Upper lobe of left lung (tissue), 6 donors: ENCODE measurements around the gene WNT9B. TPM values are rescaled to one million over a fixed set of nuclear protein-coding genes. Genes with fewer than 3 reads are reported as not detected.

Experiments used
- ATAC-seq, 2 donors: fragments of 200-7000 bp; cut with Tn5 transposase; one replicate each; pipeline ENCODE4 v1.9.1; 2022; ENCODE audit warnings: mild to moderate bottlenecking in 2 of 2, moderate library complexity in 2 of 2; ENCODE audit not compliant: low FRiP score in 2 of 2
- DNase-seq, 2 donors: peaks; one replicate each; pipeline ENCODE4 v3.0.0-alpha.2; 2019 to 2020
- H3K27ac ChIP-seq, 4 donors: fragments of 200-600 bp; sonication (generic); one replicate each; pipeline ENCODE4 v1.5.1; 2016 to 2019
- H3K27me3 ChIP-seq, 4 donors: fragments of 200-600 bp; sonication (generic); one replicate each; pipeline ENCODE4 v1.5.1; 2017 to 2019
- H3K36me3 ChIP-seq, 4 donors: fragments of 200-600 bp; sonication (generic); one replicate each; pipeline ENCODE4 v1.5.1; 2016 to 2019
- H3K4me1 ChIP-seq, 4 donors: fragments of 200-600 bp; sonication (generic); one replicate each; pipeline ENCODE4 v1.5.1; 2018 to 2019
- H3K4me3 ChIP-seq, 4 donors: fragments of 200-600 bp; sonication (generic); one replicate each; pipeline ENCODE4 v1.5.1; 2017 to 2019; ENCODE audit warnings: mild to moderate bottlenecking in 2 of 4, moderate library complexity in 1 of 4
- H3K9me3 ChIP-seq, 4 donors: fragments of 200-600 bp; sonication (generic); one replicate each; pipeline ENCODE4 v1.5.1; 2018 to 2019
- EP300 ChIP-seq, 4 donors: sonication (generic); formaldehyde crosslinking; IDR thresholded peaks; one replicate each; pipeline ENCODE4 v1.5.1; 2017; ENCODE audit warnings: antibody characterized with exemption in 4 of 4, control low read depth in 2 of 4
- POLR2A ChIP-seq, 4 donors: fragments of 450-650 bp; IDR thresholded peaks; one replicate each; pipeline ENCODE4 v1.5.1; 2016 to 2017; ENCODE audit warnings: antibody characterized with exemption in 4 of 4, mild to moderate bottlenecking in 2 of 4
- POLR2AphosphoS5 ChIP-seq, 2 donors: sonication (generic); formaldehyde crosslinking; IDR thresholded peaks; one replicate each; pipeline ENCODE4 v1.5.1; 2017; ENCODE audit warnings: antibody characterized with exemption in 2 of 2
- WGBS, 2 donors: methylation state at CpG; one replicate each; pipeline ENCODE4 v1.1.5; 2017 to 2018; 5-methylcytosine and 5-hydroxymethylcytosine counted together
- total RNA-seq, 6 donors: library from RNA; depleted of rRNA in 4 of 6; stranded (reverse); fragments of >200 nt in 4 of 6; gene quantifications; one replicate each; pipeline versions ENCODE4 v1.1.0 to v1.2.1, GENCODE V29; 2016 to 2021
- TF ChIP-seq, protein P1 (sequence below), 6 experiments: fragments of 450-650 bp in 4 of 6; fragments of 200-600 bp in 2 of 6; sonication (generic) in 2 of 6; IDR thresholded peaks; one replicate each; pipeline ENCODE4 v1.5.1; 2016 to 2019; ENCODE audit warnings: antibody characterized with exemption in 6 of 6
- donor health status: DM: no; HTN: no; CAD: no; lungs with moderate emphysema.
- donor health status: DM: no; HTN: yes; CAD: no; lungs with severe emphysema.

WNT9B gene
- total RNA-seq, 6 donors from 2014 or later, result 0.26 to 8.3 (median 1.8) TPM; not detected in 3

DNA sequence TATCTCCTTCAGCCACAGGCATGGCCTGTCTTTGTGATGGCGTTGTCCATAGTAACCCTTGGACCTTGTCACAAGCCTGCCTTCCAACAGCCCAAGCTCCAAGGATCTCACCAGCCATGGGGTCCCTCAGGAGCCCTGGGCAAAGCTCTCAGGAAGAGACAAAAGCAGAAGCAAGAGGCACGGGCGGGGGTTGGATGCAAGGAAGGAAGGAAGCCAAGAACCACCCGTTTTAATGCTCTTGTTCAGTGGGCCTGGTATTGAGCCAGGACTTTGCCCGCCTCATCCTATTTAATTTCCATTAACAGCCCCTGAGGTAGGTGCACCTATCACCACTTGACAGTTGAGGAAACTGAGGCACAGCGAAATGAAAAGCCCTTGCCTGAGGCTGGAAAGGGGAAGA lies 39.3 kb downstream of the WNT9B start:
- Histone ChIP-seq H3K4me1 (peaks cover 0 to 5% (median 0%) of the 10 kb centered on the region in 4 donors), H3K27ac (no peak overlapping the region), H3K4me3 (no peak overlapping the region), H3K27me3 (no peaks in the 10 kb centered on the region), H3K9me3 (no peaks in the 10 kb centered on the region), H3K36me3 (no peaks in the 10 kb centered on the region)
- ATAC-seq, result no peak
- DNase-seq, result no peak
- WGBS, 2 donors, result 46 to 75% methylated on average over 6 of the region's 6 CpGs
- TF ChIP-seq, protein P1, sequence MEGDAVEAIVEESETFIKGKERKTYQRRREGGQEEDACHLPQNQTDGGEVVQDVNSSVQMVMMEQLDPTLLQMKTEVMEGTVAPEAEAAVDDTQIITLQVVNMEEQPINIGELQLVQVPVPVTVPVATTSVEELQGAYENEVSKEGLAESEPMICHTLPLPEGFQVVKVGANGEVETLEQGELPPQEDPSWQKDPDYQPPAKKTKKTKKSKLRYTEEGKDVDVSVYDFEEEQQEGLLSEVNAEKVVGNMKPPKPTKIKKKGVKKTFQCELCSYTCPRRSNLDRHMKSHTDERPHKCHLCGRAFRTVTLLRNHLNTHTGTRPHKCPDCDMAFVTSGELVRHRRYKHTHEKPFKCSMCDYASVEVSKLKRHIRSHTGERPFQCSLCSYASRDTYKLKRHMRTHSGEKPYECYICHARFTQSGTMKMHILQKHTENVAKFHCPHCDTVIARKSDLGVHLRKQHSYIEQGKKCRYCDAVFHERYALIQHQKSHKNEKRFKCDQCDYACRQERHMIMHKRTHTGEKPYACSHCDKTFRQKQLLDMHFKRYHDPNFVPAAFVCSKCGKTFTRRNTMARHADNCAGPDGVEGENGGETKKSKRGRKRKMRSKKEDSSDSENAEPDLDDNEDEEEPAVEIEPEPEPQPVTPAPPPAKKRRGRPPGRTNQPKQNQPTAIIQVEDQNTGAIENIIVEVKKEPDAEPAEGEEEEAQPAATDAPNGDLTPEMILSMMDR (IDR thresholded peaks at IDR 0.05), result no peak
- no peak for TF ChIP-seq POLR2A (IDR thresholded peaks at IDR 0.05)
- TF ChIP-seq POLR2AphosphoS5 (IDR thresholded peaks at IDR 0.05), result no peak
- TF ChIP-seq EP300 (IDR thresholded peaks at IDR 0.05), result no peak

DNA sequence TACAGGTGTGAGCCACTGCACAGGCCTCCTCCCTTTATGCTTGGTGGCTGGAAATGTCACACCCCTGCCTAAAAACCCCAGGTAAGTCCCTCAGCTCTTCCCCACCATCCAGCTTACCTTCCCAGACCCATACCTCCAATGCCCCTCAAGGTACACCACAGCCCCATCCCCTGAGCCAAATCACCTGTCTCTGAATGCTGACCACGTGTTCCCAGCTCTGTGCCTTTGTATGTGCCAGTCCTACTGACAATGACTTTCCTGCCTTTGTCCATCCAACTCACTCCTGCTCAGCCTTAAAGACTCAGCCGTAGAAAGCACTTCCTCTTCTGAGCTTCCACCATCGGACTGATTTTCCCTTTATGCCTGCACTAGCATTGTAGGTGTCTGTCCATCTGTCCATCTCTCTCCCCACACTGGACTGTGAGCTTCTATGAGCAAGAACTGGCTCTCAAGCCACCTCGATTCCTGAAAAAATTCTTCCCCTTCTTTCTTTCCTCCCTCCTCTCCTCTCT lies 40.9 kb downstream of the WNT9B start:
- H3K36me3 ChIP-seq, result no peaks in the 10 kb centered on the region
- H3K9me3 ChIP-seq, result no peaks in the 10 kb centered on the region
- TF ChIP-seq POLR2AphosphoS5 (IDR thresholded peaks at IDR 0.05), result no peak
- no peak for TF ChIP-seq EP300 (IDR thresholded peaks at IDR 0.05)
- TF ChIP-seq, protein P1 (IDR thresholded peaks at IDR 0.05), result no peak
- TF ChIP-seq POLR2A (IDR thresholded peaks at IDR 0.05), result no peak
- H3K27ac ChIP-seq, result no peak overlapping the region
- H3K4me1 ChIP-seq, result peaks cover 0 to 5% (median 0%) of the 10 kb centered on the region in 4 donors
- no peaks in the 10 kb centered on the region for H3K27me3 ChIP-seq
- no peak overlapping the region for H3K4me3 ChIP-seq
- WGBS, 2 donors, result 52 to 59% methylated on average over 4 of the region's 4 CpGs
- ATAC-seq, result no peak
- no peak for DNase-seq

DNA sequence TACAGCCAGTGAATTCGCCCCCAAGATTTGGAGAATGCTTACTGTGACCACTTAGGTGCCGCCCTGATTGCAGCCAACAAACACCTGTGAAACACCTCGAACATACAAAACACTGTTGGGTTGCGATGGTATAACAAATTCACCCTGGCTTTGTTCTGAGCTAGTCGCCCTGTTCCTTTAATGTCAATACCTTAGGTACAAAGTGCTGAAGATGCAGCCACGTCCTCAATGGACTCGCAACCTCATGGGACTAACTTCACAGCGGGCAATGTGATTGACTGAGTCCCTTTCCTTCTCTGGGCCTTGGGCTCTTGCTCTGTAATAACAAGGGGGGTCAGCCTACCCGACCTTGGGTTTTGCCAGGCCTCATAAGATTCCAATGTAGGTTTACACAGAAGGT lies 42.6 kb downstream of the WNT9B start:
- H3K27me3 ChIP-seq, result no peaks in the 10 kb centered on the region
- ATAC-seq (no peak), DNase-seq (no peak)
- 81 to 84% methylated on average over 6 to 9 of the region's 9 CpGs for WGBS, 2 donors
- H3K4me1 ChIP-seq, result peaks cover 0 to 5% (median 0%) of the 10 kb centered on the region in 4 donors
- no peak overlapping the region for H3K4me3 ChIP-seq
- no peaks in the 10 kb centered on the region for H3K9me3 ChIP-seq
- H3K27ac ChIP-seq, result no peak overlapping the region
- H3K36me3 ChIP-seq, result no peaks in the 10 kb centered on the region
- TF ChIP-seq, protein P1 (IDR thresholded peaks at IDR 0.05), result no peak
- TF ChIP-seq POLR2A (IDR thresholded peaks at IDR 0.05) (no peak), EP300 (IDR thresholded peaks at IDR 0.05) (no peak), POLR2AphosphoS5 (IDR thresholded peaks at IDR 0.05) (no peak)

DNA sequence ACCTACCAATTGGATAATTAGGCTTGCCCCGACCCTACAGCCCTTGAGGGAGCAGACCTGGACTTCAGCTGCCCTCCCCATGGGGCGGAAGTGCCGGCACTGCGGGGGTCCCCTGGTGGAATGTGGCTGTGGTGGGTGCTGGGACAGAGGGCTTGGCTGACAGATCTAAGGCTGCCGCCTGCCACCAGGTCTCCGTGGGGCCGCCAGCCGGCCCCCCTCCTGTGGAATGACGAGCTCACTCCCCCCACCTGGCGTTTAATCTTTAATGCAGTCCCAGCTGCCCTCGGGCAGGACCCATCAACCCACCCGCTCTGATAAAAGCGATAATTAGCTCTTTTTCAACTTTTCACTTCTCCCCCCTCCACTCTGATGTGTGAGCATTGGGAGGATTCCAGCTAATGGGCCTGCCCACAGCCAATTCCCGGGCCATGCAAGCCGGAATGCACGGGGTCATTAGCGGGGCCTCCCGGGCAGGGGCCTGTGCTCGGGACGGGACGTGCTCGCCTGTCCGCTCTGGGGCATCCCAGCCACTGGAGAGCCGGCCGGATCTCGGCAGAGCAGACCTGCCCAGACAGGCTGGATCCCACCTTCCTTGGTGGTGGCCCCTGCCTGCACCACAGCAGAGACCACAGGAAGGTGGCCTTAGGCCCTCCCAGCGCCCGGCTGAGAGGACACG lies 43.2 kb downstream of the WNT9B start:
- H3K9me3 ChIP-seq, result no peaks in the 10 kb centered on the region
- ATAC-seq, result peak in 1 of 2 donors; percentile 27
- 55 to 69% methylated on average over 17 to 29 of the region's 29 CpGs for WGBS, 2 donors
- H3K4me1 ChIP-seq, result peaks cover 0 to 5% (median 0%) of the 10 kb centered on the region in 4 donors
- no peak overlapping the region for H3K27ac ChIP-seq
- no peak for TF ChIP-seq EP300 (IDR thresholded peaks at IDR 0.05)
- TF ChIP-seq POLR2AphosphoS5 (IDR thresholded peaks at IDR 0.05), result no peak
- TF ChIP-seq, protein P1 (IDR thresholded peaks at IDR 0.05), result no peak
- TF ChIP-seq POLR2A (IDR thresholded peaks at IDR 0.05), result no peak
- peak in 1 of 2 donors; percentile 66 for DNase-seq
- no peak overlapping the region for H3K4me3 ChIP-seq
- no peaks in the 10 kb centered on the region for H3K27me3 ChIP-seq
- H3K36me3 ChIP-seq, result no peaks in the 10 kb centered on the region

DNA sequence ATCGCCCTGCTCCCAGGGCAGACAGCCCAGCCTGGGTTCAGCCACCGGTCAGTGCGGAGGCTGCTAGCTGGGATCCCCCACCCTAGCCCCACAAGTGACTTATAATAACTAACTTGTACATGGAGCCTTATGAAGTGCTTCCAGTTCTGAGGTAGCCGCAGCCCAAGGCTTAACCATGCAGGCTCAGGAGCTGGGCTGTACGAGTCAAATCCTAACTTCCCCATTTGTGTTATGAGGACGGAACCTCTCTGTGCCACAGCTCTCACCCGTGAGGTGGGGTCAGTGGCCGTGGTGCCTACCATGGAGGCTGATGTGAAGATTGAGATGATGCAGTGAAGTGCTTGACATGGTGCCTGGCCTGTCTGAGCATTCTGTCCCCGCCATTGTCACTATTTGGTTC lies 43.8 kb downstream of the WNT9B start:
- H3K4me3 ChIP-seq, result no peak overlapping the region
- H3K27ac ChIP-seq, result no peak overlapping the region
- DNase-seq (no peak), ATAC-seq (no peak)
- no peaks in the 10 kb centered on the region for H3K27me3 ChIP-seq
- TF ChIP-seq, protein P1 (IDR thresholded peaks at IDR 0.05), result no peak
- TF ChIP-seq POLR2AphosphoS5 (IDR thresholded peaks at IDR 0.05), result no peak
- no peak for TF ChIP-seq POLR2A (IDR thresholded peaks at IDR 0.05)
- TF ChIP-seq EP300 (IDR thresholded peaks at IDR 0.05), result no peak
- WGBS, 2 donors, result 69 to 71% methylated on average over 8 to 9 of the region's 9 CpGs
- no peaks in the 10 kb centered on the region for H3K9me3 ChIP-seq
- H3K36me3 ChIP-seq, result no peaks in the 10 kb centered on the region
- H3K4me1 ChIP-seq, result peaks cover 0 to 5% (median 0%) of the 10 kb centered on the region in 4 donors
